ENCODE data around the gene SLC66A2. TPM values are rescaled to one million over a fixed set of nuclear protein-coding genes. Genes with fewer than 3 reads are reported as not detected.

SLC66A2 gene
- total RNA-seq, 4 donors from 2014 or later, result 65.6 to 112 (median 75.3) TPM

DNA sequence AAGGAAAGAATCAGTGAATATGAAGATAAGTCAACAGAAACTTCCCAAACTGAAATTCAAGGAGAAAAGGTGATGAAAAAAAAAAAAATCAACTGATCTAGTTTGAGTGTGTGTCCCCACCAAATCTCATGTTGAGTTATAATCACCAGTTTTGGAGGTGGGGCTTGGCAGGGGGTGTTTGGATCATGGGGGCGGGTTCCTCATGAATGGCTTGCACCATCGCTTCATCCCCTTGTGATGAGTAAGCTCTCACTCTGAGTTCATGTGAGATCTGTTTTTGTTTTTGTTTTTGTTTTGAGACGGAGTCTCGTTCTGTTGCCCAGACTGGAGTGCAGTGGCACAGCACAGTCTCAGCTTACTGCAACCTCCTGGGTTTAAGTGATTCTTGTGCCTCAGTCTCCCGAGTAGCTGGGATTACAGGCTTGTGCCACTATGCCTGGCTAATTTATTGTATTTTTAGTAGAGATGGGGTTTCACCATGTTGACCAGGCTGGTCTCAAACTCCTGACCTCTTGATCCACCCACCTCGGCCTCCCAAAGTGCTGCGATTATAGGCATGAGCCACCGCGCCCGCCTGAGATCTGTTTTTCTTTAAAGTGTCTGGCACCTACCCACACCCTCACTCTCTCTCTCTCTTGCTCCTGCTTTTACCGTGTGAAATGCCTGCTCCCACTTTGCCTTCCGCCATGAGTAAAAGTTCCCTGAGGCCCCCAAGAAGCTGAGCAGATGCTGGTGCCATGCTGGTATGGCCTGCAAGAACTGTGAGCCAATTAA, 4.0 kb upstream of the SLC66A2 start:
- no peak overlapping the region for H3K4me3 ChIP-seq (ENCODE audit: low read depth, poor library complexity, severe bottlenecking)
- TF ChIP-seq, protein P1, sequence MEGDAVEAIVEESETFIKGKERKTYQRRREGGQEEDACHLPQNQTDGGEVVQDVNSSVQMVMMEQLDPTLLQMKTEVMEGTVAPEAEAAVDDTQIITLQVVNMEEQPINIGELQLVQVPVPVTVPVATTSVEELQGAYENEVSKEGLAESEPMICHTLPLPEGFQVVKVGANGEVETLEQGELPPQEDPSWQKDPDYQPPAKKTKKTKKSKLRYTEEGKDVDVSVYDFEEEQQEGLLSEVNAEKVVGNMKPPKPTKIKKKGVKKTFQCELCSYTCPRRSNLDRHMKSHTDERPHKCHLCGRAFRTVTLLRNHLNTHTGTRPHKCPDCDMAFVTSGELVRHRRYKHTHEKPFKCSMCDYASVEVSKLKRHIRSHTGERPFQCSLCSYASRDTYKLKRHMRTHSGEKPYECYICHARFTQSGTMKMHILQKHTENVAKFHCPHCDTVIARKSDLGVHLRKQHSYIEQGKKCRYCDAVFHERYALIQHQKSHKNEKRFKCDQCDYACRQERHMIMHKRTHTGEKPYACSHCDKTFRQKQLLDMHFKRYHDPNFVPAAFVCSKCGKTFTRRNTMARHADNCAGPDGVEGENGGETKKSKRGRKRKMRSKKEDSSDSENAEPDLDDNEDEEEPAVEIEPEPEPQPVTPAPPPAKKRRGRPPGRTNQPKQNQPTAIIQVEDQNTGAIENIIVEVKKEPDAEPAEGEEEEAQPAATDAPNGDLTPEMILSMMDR (IDR thresholded peaks at IDR 0.05), result no peak
- TF ChIP-seq POLR2A (IDR thresholded peaks at IDR 0.05), result no peak
- peak in 1 of 2 donors; percentile 83 for DNase-seq (ENCODE audit: low spot score in 2 of 2)
- WGBS, 2 donors, result 79 to 80% methylated on average over 12 of the region's 12 CpGs
- intact Hi-C loops (cut with DNase I; ENCODE audit: low total_unique reads), result no loop called here

GRCh38 chr18:79954791-79955190, 3.3 kb upstream of the SLC66A2 start:
- no peak overlapping the region for H3K4me3 ChIP-seq (ENCODE audit: low read depth, poor library complexity, severe bottlenecking)
- DNase-seq (ENCODE audit: low spot score in 2 of 2), result peak in 1 of 2 donors; percentile 85
- TF ChIP-seq, protein P1 (IDR thresholded peaks at IDR 0.05), result no peak
- TF ChIP-seq POLR2A (IDR thresholded peaks at IDR 0.05), result no peak
- intact Hi-C loops (cut with DNase I; ENCODE audit: low total_unique reads), result no loop called here
- 83 to 89% methylated on average over 5 of the region's 5 CpGs for WGBS, 2 donors

GRCh38 chr18:79953971-79954651, 2.7 kb upstream of the SLC66A2 start:
- 83 to 85% methylated on average over 9 to 10 of the region's 10 CpGs for WGBS, 2 donors
- no peak for TF ChIP-seq POLR2A (IDR thresholded peaks at IDR 0.05)
- TF ChIP-seq, protein P1 (IDR thresholded peaks at IDR 0.05), result no peak
- intact Hi-C loops (cut with DNase I; ENCODE audit: low total_unique reads), result no loop called here
- peak in 1 of 2 donors; percentile 79 for DNase-seq (ENCODE audit: low spot score in 2 of 2)
- H3K4me3 ChIP-seq (ENCODE audit: low read depth, poor library complexity, severe bottlenecking), result no peak overlapping the region

- intact Hi-C loops (cut with DNase I; ENCODE audit: low total_unique reads), result no loop called here
- no peak overlapping the region for H3K4me3 ChIP-seq (ENCODE audit: low read depth, poor library complexity, severe bottlenecking)
- 89 to 91% methylated on average over 11 to 24 of the region's 24 CpGs for WGBS, 2 donors
- peak in 1 of 2 donors; percentile 83 for DNase-seq (ENCODE audit: low spot score in 2 of 2)
- TF ChIP-seq, protein P1 (IDR thresholded peaks at IDR 0.05), result no peak
- TF ChIP-seq POLR2A (IDR thresholded peaks at IDR 0.05), result no peak
Observed at GRCh38 chr18:79952996-79953559, 1.6 kb upstream of the SLC66A2 start.

DNA sequence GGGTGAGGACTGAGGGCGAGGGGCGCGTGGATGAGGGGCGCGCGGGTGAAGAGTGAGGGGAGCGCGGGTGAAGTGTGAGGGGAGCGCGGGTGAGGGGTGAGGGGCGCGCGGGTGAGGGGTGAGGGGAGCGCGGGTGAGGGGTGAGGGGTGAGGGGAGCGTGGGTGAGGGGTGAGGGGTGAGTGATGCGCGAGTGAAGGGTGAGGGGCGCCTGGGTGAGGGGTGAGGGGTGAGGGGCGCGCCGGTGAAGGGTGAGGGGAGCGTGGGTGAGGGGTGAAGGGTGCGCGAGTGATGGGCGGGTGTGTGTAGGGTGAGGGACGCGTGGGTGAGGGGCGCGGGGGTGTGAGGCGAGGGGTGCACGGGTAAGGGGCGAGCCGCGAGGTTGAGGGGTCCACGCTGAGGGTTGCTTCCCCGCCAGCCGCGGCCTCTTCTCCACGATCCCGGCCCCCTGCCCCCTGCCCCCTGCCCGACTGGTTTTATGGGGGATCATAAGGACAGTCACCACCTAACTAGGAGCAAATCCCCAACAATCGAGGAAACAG, 1.1 kb upstream of the SLC66A2 start:
- 33 to 53% methylated on average over 33 to 42 of the region's 43 CpGs for WGBS, 2 donors
- intact Hi-C loops (cut with DNase I; ENCODE audit: low total_unique reads), result no loop called here
- peak in 1 of 2 donors; percentile 84 for DNase-seq (ENCODE audit: low spot score in 2 of 2)
- H3K4me3 ChIP-seq (ENCODE audit: low read depth, poor library complexity, severe bottlenecking), result peak overlapping the region; percentile 66
- TF ChIP-seq, protein P1 (IDR thresholded peaks at IDR 0.05), result no peak
- no peak for TF ChIP-seq POLR2A (IDR thresholded peaks at IDR 0.05)

All from lower leg skin (tissue), 4 donors.